Immature natural killer cell (primary cell): ENCODE data around the gene ZNF423. TPM values are rescaled to one million over a fixed set of nuclear protein-coding genes. Genes with fewer than 3 reads are reported as not detected.

ENCODE experiments used
- DNase-seq, 3 donors: peaks; one replicate each; pipeline ENCODE4 v3.0.0; 2022; ENCODE audit warnings: mixed read lengths in 1 of 3
- H3K27ac Mint-ChIP-seq, 6 donors: one replicate each; pipeline ENCODE4 v1.8.0; 2020; ENCODE audit warnings: mixed read lengths in 6 of 6, mild to moderate bottlenecking in 5 of 6, inconsistent platforms in 4 of 6, moderate library complexity in 3 of 6
- H3K27me3 Mint-ChIP-seq, 3 donors: one replicate each; pipeline ENCODE4 v1.8.0; 2020 to 2021; ENCODE audit warnings: low read depth in 3 of 3, mild to moderate bottlenecking in 3 of 3, mixed read lengths in 3 of 3, moderate library complexity in 3 of 3, inconsistent platforms in 1 of 3
- H3K36me3 Mint-ChIP-seq, 3 donors: one replicate each; pipeline ENCODE4 v1.8.0; 2020; ENCODE audit warnings: mixed read lengths in 3 of 3, inconsistent platforms in 2 of 3, mild to moderate bottlenecking in 2 of 3
- H3K4me1 Mint-ChIP-seq, 2 donors: one replicate each; pipeline ENCODE4 v1.8.0; 2020; ENCODE audit warnings: inconsistent platforms in 2 of 2, mild to moderate bottlenecking in 2 of 2, mixed read lengths in 2 of 2, moderate library complexity in 1 of 2
- H3K4me3 Mint-ChIP-seq, 5 donors: one replicate each; pipeline ENCODE4 v1.8.0; 2020; ENCODE audit warnings: mild to moderate bottlenecking in 5 of 5, mixed read lengths in 5 of 5, inconsistent platforms in 3 of 5, moderate library complexity in 3 of 5
- H3K9me3 Mint-ChIP-seq, 6 donors: one replicate each; pipeline ENCODE4 v1.8.0; 2020; ENCODE audit warnings: mild to moderate bottlenecking in 6 of 6, mixed read lengths in 6 of 6, inconsistent platforms in 4 of 6, moderate library complexity in 3 of 6
- polyA plus RNA-seq, 3 donors: library from polyadenylated mRNA; unstranded; fragments of 300-500 nt; fragmentation: Illumina TruSeq; gene quantifications; one replicate each; pipeline ENCODE4 v1.2.3, GENCODE V29; 2021

Gene ZNF423
- polyA plus RNA-seq, 3 donors from 2014 or later, result not detected

DNA sequence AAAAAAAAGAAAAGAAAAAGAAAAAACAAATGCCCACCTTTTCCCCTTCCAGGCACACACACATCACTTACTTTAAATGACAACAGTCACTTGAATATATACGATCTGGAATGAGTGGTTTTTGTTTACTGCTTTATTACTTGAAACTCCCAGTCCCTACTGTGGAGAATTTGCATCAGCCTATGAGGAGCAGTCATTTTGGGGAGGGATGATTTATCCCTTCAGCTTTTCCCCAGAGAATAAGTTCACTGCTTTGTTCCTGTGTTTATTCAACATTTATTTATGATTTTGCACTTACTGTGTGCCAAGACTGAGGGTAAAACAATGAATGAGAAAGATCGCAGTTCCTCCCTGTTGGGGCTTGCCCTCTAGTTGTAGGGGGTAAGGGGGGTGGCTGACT is 4.7 kb upstream of the ZNF423 start:
- Mint-ChIP-seq H3K9me3 (no peaks in the 10 kb centered on the region), H3K4me1 (peaks cover 8 to 12% of the 10 kb centered on the region in 2 donors), H3K27ac (no peak overlapping the region), H3K4me3 (no peak overlapping the region), H3K27me3 (peaks cover 1 to 21% (median 10%) of the 10 kb centered on the region in 3 donors), H3K36me3 (no peaks in the 10 kb centered on the region)
- DNase-seq, result no peak

DNA sequence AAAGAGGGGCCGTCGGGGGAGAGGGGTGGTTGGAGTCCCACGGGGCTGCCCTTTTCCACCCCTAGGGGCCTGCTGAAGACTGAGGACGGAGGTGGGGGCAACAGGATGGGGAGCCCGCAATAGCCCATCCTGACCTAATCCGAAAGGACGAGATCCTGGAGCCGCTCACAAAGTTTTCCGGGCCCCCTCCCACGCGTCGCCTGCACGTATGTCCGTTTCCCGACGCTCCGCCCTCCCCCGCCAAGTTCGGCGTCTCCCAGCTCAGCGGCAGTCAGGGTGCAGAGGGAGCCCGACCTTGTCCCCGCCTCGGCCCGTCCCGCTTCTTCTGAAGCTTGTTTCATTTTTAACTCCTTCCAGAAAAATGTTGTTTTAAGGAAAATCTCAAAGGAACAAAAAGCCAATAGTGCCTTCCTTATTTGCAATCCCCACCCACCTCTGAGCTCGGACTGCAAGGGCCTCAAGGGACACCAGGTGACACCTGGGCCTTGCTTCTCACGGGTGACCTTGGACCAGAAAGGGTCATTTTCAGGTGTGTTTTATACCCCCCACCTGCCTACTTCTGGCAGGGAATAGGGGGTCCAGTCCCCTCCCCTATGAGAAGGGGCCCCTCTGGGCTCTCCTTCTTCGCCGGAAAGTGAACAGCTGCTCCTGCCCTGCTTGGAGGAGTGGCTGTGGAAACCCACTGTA is 3.4 kb upstream of the ZNF423 start:
- Mint-ChIP-seq H3K4me1 (peaks cover 8 to 12% of the 10 kb centered on the region in 2 donors), H3K4me3 (peak overlapping the region; percentile 28 to 60 (median 48)), H3K36me3 (no peaks in the 10 kb centered on the region), H3K9me3 (no peaks in the 10 kb centered on the region), H3K27me3 (peaks cover 1 to 21% (median 10%) of the 10 kb centered on the region in 3 donors), H3K27ac (no peak overlapping the region)
- no peak for DNase-seq

DNA sequence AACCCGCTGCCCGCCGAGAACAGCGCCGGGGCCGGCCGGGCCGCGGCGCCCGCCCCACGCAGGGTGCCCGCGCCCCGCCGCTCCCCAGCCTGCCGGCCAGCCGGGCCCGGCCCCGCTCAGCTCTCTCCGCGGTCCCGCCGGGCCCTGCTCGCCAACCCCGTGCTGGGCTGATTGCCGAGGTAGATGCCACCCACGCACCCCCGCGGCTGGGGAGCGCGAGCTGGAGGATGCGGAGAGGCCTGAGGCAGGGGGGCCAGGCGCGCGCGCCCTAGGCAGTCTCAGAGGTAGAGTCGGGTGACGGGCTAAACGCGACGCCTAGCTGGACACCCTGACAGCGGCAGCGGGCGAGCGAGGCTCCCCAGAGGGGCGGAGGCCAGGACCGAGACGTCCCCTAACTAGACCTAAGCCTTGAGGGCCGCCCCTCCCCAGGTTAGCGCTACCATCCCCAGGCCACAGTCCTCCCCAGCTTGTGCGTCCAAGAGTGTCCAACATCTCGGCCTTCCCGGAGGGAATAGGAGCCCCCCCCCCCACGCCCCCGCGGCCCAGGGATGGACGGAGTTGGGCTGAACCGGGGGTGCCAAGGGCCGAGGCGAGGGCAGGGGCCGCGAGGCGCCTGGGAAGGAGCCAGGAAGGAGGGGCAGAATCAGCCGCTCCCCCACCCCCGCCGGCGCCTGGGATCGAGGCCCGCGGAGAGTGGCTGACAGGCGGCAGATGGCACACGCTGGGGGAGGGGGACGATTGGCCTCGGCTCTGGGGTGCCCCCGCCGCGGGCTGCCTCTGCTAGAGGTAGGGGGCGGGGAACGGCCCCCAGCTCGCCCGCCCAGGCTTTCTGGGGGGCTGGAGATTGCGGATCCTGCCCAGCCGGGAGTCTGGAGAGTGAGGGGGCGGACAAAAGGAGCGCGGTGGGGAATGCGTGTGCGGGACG is 2.5 kb upstream of the ZNF423 start:
- H3K4me1 Mint-ChIP-seq, result peaks cover 8 to 12% of the 10 kb centered on the region in 2 donors
- no peak overlapping the region for H3K4me3 Mint-ChIP-seq
- H3K27me3 Mint-ChIP-seq, result peaks cover 1 to 21% (median 10%) of the 10 kb centered on the region in 3 donors

GRCh38 chr16:49857423-49858181 is 1.7 kb upstream of the ZNF423 start:
- no peaks in the 10 kb centered on the region for H3K9me3 Mint-ChIP-seq
- peak; percentile 19 to 40 (median 32) for DNase-seq
- peaks cover 8 to 12% of the 10 kb centered on the region in 2 donors for H3K4me1 Mint-ChIP-seq
- H3K27me3 Mint-ChIP-seq, result peaks cover 1 to 21% (median 10%) of the 10 kb centered on the region in 3 donors
- H3K4me3 Mint-ChIP-seq, result peak overlapping the region; percentile 61 to 84 (median 74)
- H3K36me3 Mint-ChIP-seq, result no peaks in the 10 kb centered on the region
- H3K27ac Mint-ChIP-seq, result no peak overlapping the region

More for the DNA sequence above, 2.5 kb upstream of the ZNF423 start:
- H3K36me3 Mint-ChIP-seq, result no peaks in the 10 kb centered on the region
- H3K27ac Mint-ChIP-seq, result no peak overlapping the region
- no peaks in the 10 kb centered on the region for H3K9me3 Mint-ChIP-seq
- DNase-seq, result no peak

DNA sequence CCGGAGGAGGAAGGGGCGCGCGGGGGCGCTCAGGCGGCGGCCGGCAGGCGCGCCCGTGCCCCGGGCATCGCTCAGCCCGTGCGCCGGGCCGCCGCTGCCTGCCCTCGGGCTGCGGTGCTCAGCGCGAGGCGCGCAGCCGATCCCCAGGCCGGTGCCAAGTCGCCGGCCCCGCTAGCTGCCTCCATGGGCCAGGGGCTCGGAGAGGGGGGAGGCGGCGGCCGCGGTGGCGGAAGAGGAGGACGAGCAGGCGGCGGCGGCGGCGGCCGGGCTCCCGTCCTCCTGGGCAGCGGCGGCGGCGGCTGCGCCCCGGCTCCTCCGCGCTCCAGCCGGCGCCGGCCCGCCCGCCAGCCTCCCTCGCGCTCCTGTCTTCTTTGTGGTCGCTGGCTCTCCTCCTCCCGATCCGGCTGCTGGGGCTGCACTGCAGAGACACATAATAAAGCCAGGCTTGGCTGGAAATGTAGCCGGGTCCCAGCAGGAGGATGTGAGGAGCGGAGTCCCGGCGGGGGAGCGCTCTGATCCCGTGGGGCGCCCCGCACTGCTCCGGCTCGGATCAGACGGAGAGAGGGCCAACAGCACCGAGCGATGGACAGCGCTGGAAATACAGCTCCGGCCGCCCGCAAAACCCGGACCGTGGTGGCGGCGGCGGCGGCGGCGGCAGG is 889 bp upstream of the ZNF423 start:
- Mint-ChIP-seq H3K4me1 (peaks cover 8 to 12% of the 10 kb centered on the region in 2 donors), H3K27me3 (peaks cover 4 to 18% (median 10%) of the 10 kb centered on the region in 3 donors), H3K27ac (no peak overlapping the region), H3K36me3 (no peaks in the 10 kb centered on the region), H3K9me3 (no peaks in the 10 kb centered on the region), H3K4me3 (peak overlapping the region; percentile 51 to 75 (median 59))
- DNase-seq, result peak in 1 of 3 donors; percentile 6

DNA sequence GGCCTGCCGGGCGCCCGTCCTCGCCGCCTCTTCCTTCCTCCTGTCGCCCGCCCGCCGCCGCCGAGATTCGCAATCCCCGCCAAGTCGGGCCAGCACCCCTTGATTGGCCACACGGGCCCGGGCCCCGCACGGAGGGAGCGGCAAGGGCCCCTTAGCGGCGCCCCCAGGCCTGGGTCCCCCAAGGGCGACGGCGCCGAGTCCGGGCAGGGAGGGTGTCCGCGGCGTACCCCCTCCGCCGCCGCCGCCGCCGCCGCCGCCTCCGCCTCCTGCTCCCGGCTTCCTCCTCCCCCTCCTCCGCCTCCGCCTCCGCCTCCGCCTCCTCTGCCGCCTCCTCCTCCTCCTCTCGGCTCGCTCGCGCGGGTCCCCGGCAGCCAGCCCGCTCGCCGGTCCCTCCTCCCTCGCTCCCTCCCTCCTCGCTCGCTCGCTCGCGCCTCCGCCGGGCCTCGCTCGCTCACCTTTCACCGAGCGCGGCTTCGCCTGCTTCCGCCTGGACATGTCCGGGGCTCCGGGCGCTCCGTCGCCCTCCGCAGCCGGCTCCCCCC is 561 bp downstream of the ZNF423 start:
- no peak overlapping the region for H3K27ac Mint-ChIP-seq
- DNase-seq, result peak; percentile 48 to 59 (median 59)
- no peaks in the 10 kb centered on the region for H3K9me3 Mint-ChIP-seq
- H3K36me3 Mint-ChIP-seq, result no peaks in the 10 kb centered on the region
- peaks cover 8 to 12% of the 10 kb centered on the region in 2 donors for H3K4me1 Mint-ChIP-seq
- peak overlapping the region in 4 of 5 donors; percentile 25 to 68 (median 38) for H3K4me3 Mint-ChIP-seq
- peaks cover 6 to 17% (median 10%) of the 10 kb centered on the region in 3 donors for H3K27me3 Mint-ChIP-seq

DNA sequence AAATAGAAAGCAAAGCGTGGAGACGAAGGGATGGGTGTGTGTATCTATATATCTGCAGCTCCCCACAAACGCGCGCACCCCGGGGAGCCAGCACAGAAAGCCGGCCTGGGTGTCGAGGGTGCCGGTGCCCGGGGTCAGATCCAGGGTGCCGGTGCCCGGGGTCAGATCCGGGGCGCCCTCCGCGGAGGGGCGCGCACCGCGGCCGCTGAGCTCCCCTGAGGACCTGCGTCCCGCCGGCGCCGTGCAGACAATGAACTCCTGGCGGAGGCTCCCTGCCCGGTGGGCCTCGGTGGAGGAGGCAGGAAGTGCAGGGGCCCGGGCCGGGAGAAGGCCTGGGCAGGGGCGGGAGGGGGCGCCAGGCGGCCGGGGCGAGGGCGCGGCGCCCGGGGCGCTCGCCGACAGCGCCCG is 1.1 kb downstream of the ZNF423 start:
- H3K36me3 Mint-ChIP-seq, result no peaks in the 10 kb centered on the region
- H3K27me3 Mint-ChIP-seq, result peaks cover 6 to 12% (median 10%) of the 10 kb centered on the region in 3 donors
- no peaks in the 10 kb centered on the region for H3K9me3 Mint-ChIP-seq
- H3K4me1 Mint-ChIP-seq, result peaks cover 8 to 12% of the 10 kb centered on the region in 2 donors
- H3K27ac Mint-ChIP-seq, result no peak overlapping the region
- DNase-seq, result no peak
- H3K4me3 Mint-ChIP-seq, result peak overlapping the region in 3 of 5 donors; percentile 59 to 69 (median 61)

- H3K4me3 Mint-ChIP-seq, result peak overlapping the region; percentile 53 to 69 (median 61)
- no peak overlapping the region for H3K27ac Mint-ChIP-seq
- H3K27me3 Mint-ChIP-seq, result peaks cover 5 to 10% (median 10%) of the 10 kb centered on the region in 3 donors
- no peaks in the 10 kb centered on the region for H3K9me3 Mint-ChIP-seq
- no peaks in the 10 kb centered on the region for H3K36me3 Mint-ChIP-seq
- DNase-seq, result no peak
- H3K4me1 Mint-ChIP-seq, result peaks cover 5 to 8% of the 10 kb centered on the region in 2 donors
Observed at GRCh38 chr16:49854188-49854795, 1.6 kb downstream of the ZNF423 start.

- no peaks in the 10 kb centered on the region for H3K36me3 Mint-ChIP-seq
- peak overlapping the region in 3 of 5 donors; percentile 8 to 34 (median 9) for H3K4me3 Mint-ChIP-seq
- DNase-seq, result no peak
- H3K9me3 Mint-ChIP-seq, result no peaks in the 10 kb centered on the region
- H3K4me1 Mint-ChIP-seq, result peaks cover under 1% of the 10 kb centered on the region in 2 donors
- peaks cover 5 to 6% (median 5%) of the 10 kb centered on the region in 3 donors for H3K27me3 Mint-ChIP-seq
- no peak overlapping the region for H3K27ac Mint-ChIP-seq
Observed at GRCh38 chr16:49852279-49852678, 3.6 kb downstream of the ZNF423 start.

GRCh38 chr16:49851468-49851787 is 4.5 kb downstream of the ZNF423 start:
- H3K4me3 Mint-ChIP-seq, result no peak overlapping the region
- no peaks in the 10 kb centered on the region for H3K36me3 Mint-ChIP-seq
- peaks cover 4 to 5% (median 5%) of the 10 kb centered on the region in 3 donors for H3K27me3 Mint-ChIP-seq
- no peak overlapping the region for H3K27ac Mint-ChIP-seq
- H3K9me3 Mint-ChIP-seq, result no peaks in the 10 kb centered on the region
- no peaks in the 10 kb centered on the region for H3K4me1 Mint-ChIP-seq
- DNase-seq, result no peak

- Mint-ChIP-seq H3K27ac (no peak overlapping the region), H3K27me3 (peaks cover 4 to 7% (median 5%) of the 10 kb centered on the region in 3 donors), H3K4me1 (no peaks in the 10 kb centered on the region), H3K9me3 (no peaks in the 10 kb centered on the region), H3K36me3 (no peaks in the 10 kb centered on the region), H3K4me3 (no peak overlapping the region)
- no peak for DNase-seq
Observed at GRCh38 chr16:49850558-49851467, 5.1 kb downstream of the ZNF423 start.

DNA sequence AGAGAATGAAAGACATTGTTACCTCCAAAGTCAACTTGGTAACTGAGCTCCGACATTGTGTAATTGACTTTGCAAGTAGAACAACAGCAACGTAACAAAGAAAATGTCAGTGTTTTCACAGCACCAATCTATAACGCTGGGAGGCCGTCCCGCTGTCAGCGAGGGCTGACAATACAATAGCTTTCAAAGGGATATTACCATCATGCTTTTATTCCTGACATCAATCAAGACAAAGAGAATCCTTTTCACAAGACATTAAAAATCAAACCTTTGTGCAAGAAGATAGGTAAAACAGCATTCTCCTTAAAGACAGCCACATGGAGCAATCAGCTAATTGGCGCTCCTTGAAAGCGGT is 6.2 kb downstream of the ZNF423 start:
- no peaks in the 10 kb centered on the region for H3K9me3 Mint-ChIP-seq
- no peak for DNase-seq
- H3K36me3 Mint-ChIP-seq, result no peaks in the 10 kb centered on the region
- no peaks in the 10 kb centered on the region for H3K4me1 Mint-ChIP-seq
- H3K4me3 Mint-ChIP-seq, result no peak overlapping the region
- no peak overlapping the region for H3K27ac Mint-ChIP-seq
- H3K27me3 Mint-ChIP-seq, result peaks cover 4 to 7% (median 5%) of the 10 kb centered on the region in 3 donors
